Bronchial epithelial cell (primary cell): ENCODE measurements around the gene MARCHF10. TPM values are rescaled to one million over a fixed set of nuclear protein-coding genes. Genes with fewer than 3 reads are reported as not detected.
"Not testable (repeated sequence)": the region's sequence is repeated elsewhere in the genome, so short reads cannot be mapped to it uniquely, and the experiment has no call there.

Source experiments
- DNase-seq: peaks from one replicate; pipeline ENCODE4 v3.0.0-alpha.2; 2010; ENCODE audit warnings: low read depth
- FAIRE-seq: peaks from 2 replicates; lab custom pipeline; 2011; peaks lifted over from hg19 to GRCh38; lab: Jason Lieb, UNC
- H3K27me3 ChIP-seq: 2 replicates; pipeline ENCODE4 v1.5.1; 2011; ENCODE audit warnings: low read length; ENCODE audit not compliant: control insufficient read depth, insufficient read depth
- H3K36me3 ChIP-seq: 2 replicates; pipeline ENCODE4 v1.5.1; 2011; ENCODE audit warnings: low read length; ENCODE audit not compliant: control insufficient read depth, insufficient read depth
- H3K4me3 ChIP-seq: 2 replicates; pipeline ENCODE4 v1.5.1; 2011; ENCODE audit warnings: mild to moderate bottlenecking, low read depth, low read length, control low read depth
- CTCF ChIP-seq: IDR thresholded peaks from 2 replicates; pipeline ENCODE4 v1.5.1; 2011; ENCODE audit warnings: mild to moderate bottlenecking, moderate library complexity, low read length, control low read depth, inconsistent platforms; ENCODE audit not compliant: insufficient read depth, severe bottlenecking
- total RNA-seq: library from RNA; depleted of rRNA; stranded (reverse); fragments of >200 nt; gene quantifications from 2 replicates; pipeline ENCODE4 v1.2.1, GENCODE V29; 2014

Gene MARCHF10
- total RNA-seq, 1 donor from 2014 or later, result not detected

- DNase-seq (no peak), FAIRE-seq (no peak)
- Histone ChIP-seq H3K36me3 (no peaks in the 10 kb centered on the region), H3K4me3 (no peak overlapping the region), H3K27me3 (no peaks in the 10 kb centered on the region)
- TF ChIP-seq CTCF, result no peak
Measured at GRCh38 chr17:62792447-62792800, 15.7 kb downstream of the MARCHF10 start.

GRCh38 chr17:62791767-62792446, 16.2 kb downstream of the MARCHF10 start:
- no peak for TF ChIP-seq CTCF
- FAIRE-seq, result peak; percentile 99
- no peaks in the 10 kb centered on the region for H3K27me3 ChIP-seq
- no peak overlapping the region for H3K4me3 ChIP-seq
- DNase-seq, result peak; percentile 96
- H3K36me3 ChIP-seq, result no peaks in the 10 kb centered on the region

GRCh38 chr17:62791235-62791734, 16.8 kb downstream of the MARCHF10 start:
- Histone ChIP-seq H3K27me3 (no peaks in the 10 kb centered on the region), H3K4me3 (no peak overlapping the region), H3K36me3 (no peaks in the 10 kb centered on the region)
- FAIRE-seq (peak; percentile 55), DNase-seq (peak; percentile 39)
- TF ChIP-seq CTCF, result no peak

DNA sequence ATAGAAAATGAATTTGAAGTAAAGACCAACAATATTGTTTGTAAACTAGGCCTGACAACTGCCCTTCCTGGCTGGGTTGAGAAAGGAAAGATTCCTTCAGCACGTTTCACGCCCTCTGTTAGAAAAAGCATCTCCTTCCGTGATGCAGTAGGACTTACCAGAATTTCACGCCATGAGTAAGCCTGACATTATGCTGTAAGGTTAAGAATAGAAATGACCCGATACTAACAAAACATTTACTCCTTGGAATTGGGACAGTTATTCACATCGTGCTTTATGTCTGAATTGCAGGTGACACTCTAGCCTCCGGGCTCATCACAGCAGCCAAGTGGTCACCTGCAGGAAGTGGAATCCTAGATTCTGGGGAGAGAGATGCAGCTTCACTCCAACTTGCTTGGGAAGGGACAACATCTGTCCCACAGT, 17.5 kb downstream of the MARCHF10 start:
- Histone ChIP-seq H3K27me3 (no peaks in the 10 kb centered on the region), H3K4me3 (no peak overlapping the region), H3K36me3 (no peaks in the 10 kb centered on the region)
- FAIRE-seq, result peak; percentile 13
- TF ChIP-seq CTCF, result no peak
- DNase-seq, result peak; percentile 75

DNA sequence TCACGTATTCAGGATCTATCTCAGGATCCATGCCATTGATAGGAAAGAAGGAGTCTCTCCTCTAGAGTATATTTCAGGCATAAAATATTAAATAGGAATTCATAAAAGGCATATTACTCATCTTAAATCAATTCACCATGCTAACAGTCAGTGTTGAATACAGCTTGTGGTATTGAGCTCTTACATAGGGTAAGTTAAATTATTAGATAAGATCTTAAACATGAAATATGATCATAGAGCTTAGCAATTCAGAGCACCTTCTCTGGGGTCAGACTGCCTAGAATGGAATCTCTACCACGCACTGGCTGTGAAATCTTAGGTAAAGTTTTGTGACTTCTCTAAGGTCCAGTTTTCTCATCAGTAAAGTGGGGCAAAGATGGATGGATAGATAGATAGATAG, 20.7 kb downstream of the MARCHF10 start:
- DNase-seq, result no peak
- Histone ChIP-seq H3K36me3 (no peaks in the 10 kb centered on the region), H3K27me3 (no peaks in the 10 kb centered on the region), H3K4me3 (no peak overlapping the region)
- FAIRE-seq, result no peak
- no peak for TF ChIP-seq CTCF

GRCh38 chr17:62786646-62787045, 21.5 kb downstream of the MARCHF10 start:
- H3K4me3 ChIP-seq, result no peak overlapping the region
- H3K36me3 ChIP-seq, result no peaks in the 10 kb centered on the region
- FAIRE-seq (no peak), DNase-seq (no peak)
- no peaks in the 10 kb centered on the region for H3K27me3 ChIP-seq
- no peak for TF ChIP-seq CTCF

DNA sequence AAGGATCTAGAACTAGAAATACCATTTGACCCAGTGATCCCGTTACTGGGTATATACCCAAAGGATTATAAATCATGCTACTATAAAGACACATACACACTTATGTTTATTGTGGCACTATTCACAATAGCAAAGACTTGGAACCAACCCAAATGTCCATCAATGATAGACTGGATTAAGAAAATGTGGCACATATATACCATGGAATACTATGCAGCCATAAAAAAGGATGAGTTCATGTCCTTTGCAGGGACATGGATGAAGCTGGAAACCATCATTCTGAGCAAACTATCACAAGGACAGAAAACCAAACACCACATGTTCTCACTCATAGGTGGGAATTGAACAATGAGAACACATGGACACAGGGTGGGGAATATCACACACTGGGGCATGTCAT, 22.1 kb downstream of the MARCHF10 start:
- H3K36me3 ChIP-seq, H3K27me3 ChIP-seq, H3K4me3 ChIP-seq, FAIRE-seq, DNase-seq: not testable (repeated sequence)
